ENCODE data around the gene GPI.
A peak's percentile ranks its signal among the peaks of the same experiment; 100 is the strongest.

The GPI gene

GRCh38 chr19:34341935-34342680 is 22.9 kb upstream of the GPI start:
- no peak for DNase-seq

GRCh38 chr19:34343751-34344150 is 21.2 kb upstream of the GPI start:
- DNase-seq = no peak

- DNase-seq = peak; percentile 82
Measured at GRCh38 chr19:34345947-34346351, 19.0 kb upstream of the GPI start.

GRCh38 chr19:34347561-34348165 is 17.3 kb upstream of the GPI start:
- no peak for DNase-seq

GRCh38 chr19:34348899-34349487 is 16.0 kb upstream of the GPI start:
- no peak for DNase-seq

- DNase-seq = peak; percentile 71
Measured at GRCh38 chr19:34350161-34350561, 14.8 kb upstream of the GPI start.

GRCh38 chr19:34351382-34351826 is 13.6 kb upstream of the GPI start:
- no peak for DNase-seq

- no peak for DNase-seq
Measured at GRCh38 chr19:34353546-34353945, 11.4 kb upstream of the GPI start.

GRCh38 chr19:34355201-34355600 is 9.8 kb upstream of the GPI start:
- no peak for DNase-seq

GRCh38 chr19:34356875-34357274 is 8.1 kb upstream of the GPI start:
- no peak for DNase-seq

- DNase-seq = no peak
Measured at GRCh38 chr19:34357431-34357830, 7.6 kb upstream of the GPI start.

GRCh38 chr19:34359140-34359953 is 5.6 kb upstream of the GPI start:
- peak; percentile 99 for DNase-seq

GRCh38 chr19:34359954-34360315 is 5.1 kb upstream of the GPI start:
- DNase-seq = no peak

GRCh38 chr19:34360354-34360909 is 4.6 kb upstream of the GPI start:
- DNase-seq = no peak

GRCh38 chr19:34362679-34363069 is 2.3 kb upstream of the GPI start:
- DNase-seq = no peak

- no peak for DNase-seq
Measured at GRCh38 chr19:34363094-34363493, 1.9 kb upstream of the GPI start.

GRCh38 chr19:34363930-34364329 is 1.1 kb upstream of the GPI start:
- no peak for DNase-seq

- no peak for DNase-seq
Measured at GRCh38 chr19:34364462-34364829, 550 bp upstream of the GPI start.

- DNase-seq = peak; percentile 41
Measured at GRCh38 chr19:34365463-34366401, 736 bp downstream of the GPI start.

GRCh38 chr19:34366738-34367623 is 2.0 kb downstream of the GPI start:
- no peak for DNase-seq

- no peak for DNase-seq
Measured at GRCh38 chr19:34367624-34367957, 2.6 kb downstream of the GPI start.
